ENCODE data around the gene JSRP1.

JSRP1 gene

GRCh38 chr19:2236314-2237050 lies 19.7 kb downstream of the JSRP1 start, which contains the start of the genes PLEKHJ1 and SF3A2:
PLEKHJ1 (minus strand) TSS chr19:2236329; CDS start chr19:2236248, 81 bp downstream.
SF3A2 (plus strand) TSS chr19:2236824; CDS start chr19:2243419, 6,595 bp downstream.
- H3K36me3 Mint-ChIP-seq, result peaks cover 98% of the 10 kb centered on the region
- DNase-seq (ENCODE audit: low spot score in 2 of 2) (peak; percentile 100), ATAC-seq (peak; percentile 84)
- H3K9me3 Mint-ChIP-seq, result no peaks in the 10 kb centered on the region
- H3K4me3 Mint-ChIP-seq, result peak within 1 kb of the TSS; percentile 98
- H3K4me1 Mint-ChIP-seq, result peaks cover 73% of the 10 kb centered on the region
- peak within 1 kb of the TSS; percentile 100 for H3K27ac Mint-ChIP-seq

- peaks cover 98% of the 10 kb centered on the region for H3K36me3 Mint-ChIP-seq
- peaks cover 68% of the 10 kb centered on the region for H3K4me1 Mint-ChIP-seq
- ATAC-seq (no peak), DNase-seq (ENCODE audit: low spot score in 2 of 2) (no peak)
- peak overlapping the region; percentile 98 for H3K4me3 Mint-ChIP-seq
- no peaks in the 10 kb centered on the region for H3K9me3 Mint-ChIP-seq
- H3K27ac Mint-ChIP-seq, result peak overlapping the region; percentile 100
These were observed 20.2 kb downstream of the JSRP1 start for GRCh38 chr19:2236064-2236313.

GRCh38 chr19:2235381-2236063 lies 20.7 kb downstream of the JSRP1 start:
- DNase-seq (ENCODE audit: low spot score in 2 of 2), result peak in 1 of 2 donors; percentile 67
- peak overlapping the region; percentile 100 for H3K27ac Mint-ChIP-seq
- H3K4me1 Mint-ChIP-seq, result peaks cover 64% of the 10 kb centered on the region
- H3K9me3 Mint-ChIP-seq, result no peaks in the 10 kb centered on the region
- ATAC-seq, result peak; percentile 19
- H3K36me3 Mint-ChIP-seq, result peaks cover 98% of the 10 kb centered on the region
- peak overlapping the region; percentile 98 for H3K4me3 Mint-ChIP-seq

- no peak for DNase-seq (ENCODE audit: low spot score in 2 of 2)
- peaks cover 98% of the 10 kb centered on the region for H3K36me3 Mint-ChIP-seq
- peaks cover 58% of the 10 kb centered on the region for H3K4me1 Mint-ChIP-seq
- ATAC-seq, result no peak
- H3K4me3 Mint-ChIP-seq, result peak overlapping the region; percentile 98
- H3K27ac Mint-ChIP-seq, result peak overlapping the region; percentile 100
- no peaks in the 10 kb centered on the region for H3K9me3 Mint-ChIP-seq
These were observed 21.2 kb downstream of the JSRP1 start for GRCh38 chr19:2234996-2235380.

- Mint-ChIP-seq H3K4me1 (peaks cover 49% of the 10 kb centered on the region), H3K27ac (peak overlapping the region; percentile 100), H3K4me3 (peak overlapping the region; percentile 98), H3K36me3 (peaks cover 98% of the 10 kb centered on the region), H3K9me3 (no peaks in the 10 kb centered on the region)
- no peak for DNase-seq (ENCODE audit: low spot score in 2 of 2)
- no peak for ATAC-seq
These were observed 22.5 kb downstream of the JSRP1 start for GRCh38 chr19:2233601-2234280.

- Mint-ChIP-seq H3K4me1 (peaks cover 39% of the 10 kb centered on the region), H3K36me3 (peaks cover 98% of the 10 kb centered on the region), H3K9me3 (no peaks in the 10 kb centered on the region), H3K27ac (peak overlapping the region; percentile 100), H3K4me3 (no peak overlapping the region)
- DNase-seq (ENCODE audit: low spot score in 2 of 2) (no peak), ATAC-seq (no peak)
These were observed 23.7 kb downstream of the JSRP1 start for GRCh38 chr19:2232286-2233151.

- Mint-ChIP-seq H3K36me3 (peaks cover 97% of the 10 kb centered on the region), H3K27ac (peak overlapping the region; percentile 100), H3K4me1 (peaks cover 35% of the 10 kb centered on the region), H3K9me3 (no peaks in the 10 kb centered on the region), H3K4me3 (no peak overlapping the region)
- DNase-seq (ENCODE audit: low spot score in 2 of 2) (no peak), ATAC-seq (no peak)
These were observed 24.5 kb downstream of the JSRP1 start for GRCh38 chr19:2231621-2232221.

GRCh38 chr19:2230807-2231533 lies 25.2 kb downstream of the JSRP1 start:
- no peaks in the 10 kb centered on the region for H3K9me3 Mint-ChIP-seq
- ATAC-seq (no peak), DNase-seq (ENCODE audit: low spot score in 2 of 2) (no peak)
- peak overlapping the region; percentile 100 for H3K27ac Mint-ChIP-seq
- H3K4me3 Mint-ChIP-seq, result no peak overlapping the region
- H3K36me3 Mint-ChIP-seq, result peaks cover 96% of the 10 kb centered on the region
- H3K4me1 Mint-ChIP-seq, result peaks cover 28% of the 10 kb centered on the region

- ATAC-seq, result no peak
- Mint-ChIP-seq H3K9me3 (no peaks in the 10 kb centered on the region), H3K27ac (peak overlapping the region; percentile 86), H3K36me3 (peaks cover 98% of the 10 kb centered on the region), H3K4me1 (peaks cover 24% of the 10 kb centered on the region), H3K4me3 (no peak overlapping the region)
- no peak for DNase-seq (ENCODE audit: low spot score in 2 of 2)
These were observed 26.1 kb downstream of the JSRP1 start for GRCh38 chr19:2230033-2230531.

- ATAC-seq, result no peak
- no peak overlapping the region for H3K4me3 Mint-ChIP-seq
- DNase-seq (ENCODE audit: low spot score in 2 of 2), result no peak
- H3K36me3 Mint-ChIP-seq, result peaks cover 98% of the 10 kb centered on the region
- H3K27ac Mint-ChIP-seq, result peak overlapping the region; percentile 68
- H3K4me1 Mint-ChIP-seq, result peaks cover 16% of the 10 kb centered on the region
- H3K9me3 Mint-ChIP-seq, result no peaks in the 10 kb centered on the region
These were observed 26.8 kb downstream of the JSRP1 start for GRCh38 chr19:2229103-2230032.

- Mint-ChIP-seq H3K36me3 (peaks cover 98% of the 10 kb centered on the region), H3K4me3 (no peak overlapping the region), H3K9me3 (no peaks in the 10 kb centered on the region), H3K4me1 (peaks cover 18% of the 10 kb centered on the region), H3K27ac (peak overlapping the region; percentile 68)
- DNase-seq (ENCODE audit: low spot score in 2 of 2) (no peak), ATAC-seq (no peak)
These were observed 27.8 kb downstream of the JSRP1 start for GRCh38 chr19:2228157-2229030.

- Mint-ChIP-seq H3K4me1 (peaks cover 14% of the 10 kb centered on the region), H3K4me3 (no peak overlapping the region), H3K27ac (no peak overlapping the region), H3K36me3 (peaks cover 98% of the 10 kb centered on the region), H3K9me3 (no peaks in the 10 kb centered on the region)
- no peak for ATAC-seq
- DNase-seq (ENCODE audit: low spot score in 2 of 2), result no peak
These were observed 28.6 kb downstream of the JSRP1 start for GRCh38 chr19:2227415-2228156.
